ENCODE data around the gene TBPL2. TPM values are rescaled to one million over a fixed set of nuclear protein-coding genes. Genes with fewer than 3 reads are reported as not detected.

TBPL2 gene
- total RNA-seq, 1 experiment from 2014 or later, result not detected

GRCh38 chr14:55446127-55446736, 5.8 kb upstream of the TBPL2 start (continued):
- TF ChIP-seq, protein P1, sequence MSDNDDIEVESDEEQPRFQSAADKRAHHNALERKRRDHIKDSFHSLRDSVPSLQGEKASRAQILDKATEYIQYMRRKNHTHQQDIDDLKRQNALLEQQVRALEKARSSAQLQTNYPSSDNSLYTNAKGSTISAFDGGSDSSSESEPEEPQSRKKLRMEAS (IDR thresholded peaks at IDR 0.05), result no peak
- TF ChIP-seq POLR2A (IDR thresholded peaks at IDR 0.05; ENCODE audit: borderline replicate concordance, extremely low read depth, insufficient read depth, insufficient read length) (no peak), EGR1 (IDR thresholded peaks at IDR 0.05; ENCODE audit: low read depth) (no peak), ELF1 (IDR thresholded peaks at IDR 0.05; ENCODE audit: borderline replicate concordance, low read depth) (no peak)

GRCh38 chr14:55441286-55441685, 870 bp upstream of the TBPL2 start:
- Histone ChIP-seq H3K9ac (ENCODE audit: low read length) (no peak overlapping the region), H3K4me2 (ENCODE audit: low read length) (no peak overlapping the region), H3K4me1 (ENCODE audit: control insufficient read depth in 1 of 2, insufficient read depth in 2 of 2, low read length in 2 of 2) (peaks cover 5 to 14% of the 10 kb centered on the region in 2 experiments), H4K20me1 (ENCODE audit: insufficient read depth) (no peaks in the 10 kb centered on the region), H3K9me2 (ENCODE audit: insufficient read depth) (no peaks in the 10 kb centered on the region), H3K36me3 (ENCODE audit: control insufficient read depth in 1 of 2, insufficient read depth in 2 of 2, low read length in 2 of 2) (no peaks in the 10 kb centered on the region), H2AFZ (ENCODE audit: low read depth, low read length, poor library complexity, severe bottlenecking) (no peak overlapping the region), H3K27me3 (ENCODE audit: insufficient read depth, low read length) (no peaks in the 10 kb centered on the region), H3K9me3 (ENCODE audit: control insufficient read depth in 1 of 2, insufficient read depth in 1 of 2, low read depth in 1 of 2, low read length in 2 of 2) (no peaks in the 10 kb centered on the region), H3K79me2 (ENCODE audit: insufficient read depth, low read length) (no peaks in the 10 kb centered on the region), H3K4me3 (replicated peaks in 1 of 2; ENCODE audit: low read depth in 1 of 2, low read length in 2 of 2) (no peak overlapping the region), H3K27ac (ENCODE audit: low read depth, low read length) (no peak overlapping the region)
- DNase-seq (ENCODE audit: low read depth, low spot score) (no peak), ATAC-seq (no peak)
- TF ChIP-seq CBX3 (IDR thresholded peaks at IDR 0.05; ENCODE audit: low read depth), result no peak
- TF ChIP-seq JUND (IDR thresholded peaks at IDR 0.05), result no peak
- TF ChIP-seq SP1 (IDR thresholded peaks at IDR 0.05; ENCODE audit: low read depth), result no peak
- no peak for TF ChIP-seq ZNF274 (IDR thresholded peaks at IDR 0.05; ENCODE audit: low read depth, low read length)
- TF ChIP-seq RAD21 (IDR thresholded peaks at IDR 0.05; ENCODE audit: low read depth), result no peak
- no peak for TF ChIP-seq TCF7L2 (IDR thresholded peaks at IDR 0.05; ENCODE audit: borderline replicate concordance, extremely low read depth, insufficient read depth, insufficient read length)
- no peak for TF ChIP-seq ZFX (IDR thresholded peaks at IDR 0.05)
- RAD21 ChIA-PET (ENCODE audit: low non-redundant PET in 1 of 2, low total read pairs in 2 of 2, uncharacterized antibody in 2 of 2, unreplicated experiment in 2 of 2), result no interaction called here
- intact Hi-C loops (cut with micrococcal nuclease), result loop anchor here (10.0 kb wide), 1 partner anchor 414 kb away; no protein-coding TSS in a partner anchor
- POLR2A ChIA-PET, result no interaction called here
- CTCF ChIA-PET, result interaction anchor here (0.7 to 1.4 kb wide), 4 partner anchors 8 to 1033 kb away, joined by 3 to 4 read pairs (median 3); no protein-coding TSS in a partner anchor
- no TSS peak for BruUV-seq (replicated peaks)
